IMR-90 (cell line): ENCODE data around the gene SLC38A11. TPM values are rescaled to one million over a fixed set of nuclear protein-coding genes. Genes with fewer than 3 reads are reported as not detected.
A peak's percentile ranks its signal among the peaks of the same experiment; 100 is the strongest.
"Not testable (repeated sequence)": the region's sequence is repeated elsewhere in the genome, so short reads cannot be mapped to it uniquely, and the experiment has no call there.

ENCODE experiments used
- ATAC-seq: fragments of 200-7000 bp; cut with Tn5 transposase; 2 replicates; pipeline ENCODE4 v1.9.1; 2020; ENCODE audit warnings: low read depth, mild to moderate bottlenecking, moderate library complexity
- BruUV-seq: library from RNA; stranded (reverse); fragments of 400-500 nt; replicated peaks from 2 replicates; lab custom pipeline; 2021; lab: Mats Ljungman, UMichigan
- CTCF ChIA-PET: fragments of 300-600 bp; formaldehyde crosslinking; extraction: SDS; loops from one replicate; lab custom pipeline; 2021; ENCODE audit warnings: antibody characterized with exemption; lab: Yijun Ruan, JAX
- POLR2A ChIA-PET: fragments of 300-600 bp; sonication (Branson Sonifier 250); formaldehyde crosslinking; loops from one replicate; lab custom pipeline; 2022; ENCODE audit warnings: antibody characterized with exemption; ENCODE audit not compliant: unreplicated experiment; lab: Charles Lee
- DNase-seq: peaks from one replicate; pipeline ENCODE4 v3.0.0; 2013
- H2AFZ ChIP-seq: replicated peaks from 2 replicates; pipeline ENCODE3; 2013; ENCODE audit warnings: low read length, mild to moderate bottlenecking; ENCODE audit not compliant: poor library complexity
- H2AK5ac ChIP-seq: 2 replicates; pipeline ENCODE4 v1.6.1; 2013; ENCODE audit warnings: low read depth, low read length, inconsistent platforms
- H2AK9ac ChIP-seq: replicated peaks from 2 replicates; pipeline ENCODE3; 2013; ENCODE audit warnings: mild to moderate bottlenecking, low read depth, low read length, moderate library complexity; ENCODE audit not compliant: poor library complexity
- H2BK120ac ChIP-seq: 2 replicates; pipeline ENCODE4 v1.6.1; 2013; ENCODE audit warnings: low read depth, low read length, inconsistent platforms
- H2BK15ac ChIP-seq: 3 replicates; pipeline ENCODE4 v1.6.1; 2013; ENCODE audit warnings: low read depth, low read length, inconsistent platforms
- H2BK20ac ChIP-seq: 2 replicates; pipeline ENCODE4 v1.6.1; 2013; ENCODE audit warnings: low read depth, mild to moderate bottlenecking, inconsistent platforms, low read length, moderate library complexity
- H2BK5ac ChIP-seq: 2 replicates; pipeline ENCODE4 v1.6.1; 2013; ENCODE audit warnings: mild to moderate bottlenecking, low read depth, low read length, inconsistent platforms; ENCODE audit not compliant: poor library complexity, severe bottlenecking
- H3K14ac ChIP-seq: replicated peaks from 2 replicates; pipeline ENCODE4 v1.6.1; 2013; ENCODE audit warnings: low read depth, low read length, inconsistent platforms
- H3K18ac ChIP-seq: 2 replicates; pipeline ENCODE4 v1.6.1; 2013; ENCODE audit warnings: low read depth, low read length, control low read depth
- H3K23ac ChIP-seq: 2 replicates; pipeline ENCODE4 v1.6.1; 2013; ENCODE audit warnings: low read depth, low read length, inconsistent platforms
- H3K27ac ChIP-seq: 2 replicates; pipeline ENCODE4 v1.5.1; 2013; ENCODE audit warnings: mild to moderate bottlenecking, control low read depth, low read length; ENCODE audit not compliant: insufficient read depth
- H3K27me3 ChIP-seq: 2 replicates; pipeline ENCODE4 v1.6.1; 2013; ENCODE audit warnings: low read length; ENCODE audit not compliant: control insufficient read depth, insufficient read depth
- H3K36me3 ChIP-seq: 2 replicates; pipeline ENCODE4 v1.6.1; 2013; ENCODE audit warnings: low read length, mixed read lengths; ENCODE audit not compliant: control insufficient read depth, insufficient read depth
- H3K4ac ChIP-seq: 2 replicates; pipeline ENCODE4 v1.6.1; 2013; ENCODE audit warnings: low read depth, low read length, inconsistent platforms
- H3K4me1 ChIP-seq: 2 replicates; pipeline ENCODE4 v1.6.1; 2013; ENCODE audit warnings: low read length, mixed read lengths; ENCODE audit not compliant: control insufficient read depth, insufficient read depth
- H3K4me2 ChIP-seq: 2 replicates; pipeline ENCODE4 v1.6.1; 2013; ENCODE audit warnings: low read depth, mild to moderate bottlenecking, control low read depth, low read length, moderate library complexity
- H3K4me3 ChIP-seq: 2 replicates; pipeline ENCODE4 v1.5.1; 2013; ENCODE audit warnings: low read depth, mild to moderate bottlenecking, control low read depth, low read length, moderate library complexity; ENCODE audit not compliant: insufficient read depth
- H3K56ac ChIP-seq: 2 replicates; pipeline ENCODE4 v1.6.1; 2013; ENCODE audit warnings: low read length, inconsistent platforms; ENCODE audit not compliant: insufficient read depth; ENCODE audit errors: extremely low read depth
- H3K79me1 ChIP-seq, 2 experiments: 2 replicates each; pipeline ENCODE4 v1.6.1; 2013; ENCODE audit warnings: low read length in 2 of 2, inconsistent platforms in 1 of 2, low read depth in 1 of 2
- H3K9ac ChIP-seq: 2 replicates; pipeline ENCODE4 v1.6.1; 2013; ENCODE audit warnings: low read depth, low read length, control low read depth
- H3K9me1 ChIP-seq: 2 replicates; pipeline ENCODE4 v1.6.1; 2013; ENCODE audit warnings: low read length, inconsistent platforms; ENCODE audit not compliant: insufficient read depth
- H3K9me3 ChIP-seq: 2 replicates; pipeline ENCODE4 v1.6.1; 2013; ENCODE audit warnings: low read length; ENCODE audit not compliant: control insufficient read depth, insufficient read depth
- H4K20me1 ChIP-seq: 2 replicates; pipeline ENCODE4 v1.6.1; 2013; ENCODE audit warnings: low read length, inconsistent platforms; ENCODE audit not compliant: insufficient read depth
- H4K5ac ChIP-seq: 2 replicates; pipeline ENCODE4 v1.6.1; 2013; ENCODE audit warnings: mild to moderate bottlenecking, low read depth, low read length, control low read depth
- H4K8ac ChIP-seq, 2 experiments: 2 replicates each; pipeline ENCODE4 v1.6.1; 2013; ENCODE audit warnings: low read depth in 2 of 2, low read length in 2 of 2, control low read depth in 1 of 2, inconsistent platforms in 1 of 2
- H4K91ac ChIP-seq: 2 replicates; pipeline ENCODE4 v1.6.1; 2013; ENCODE audit warnings: low read depth, low read length, inconsistent platforms; ENCODE audit not compliant: insufficient read depth
- NFE2L2 ChIP-seq: fragments of 150-350 bp; IDR thresholded peaks from 2 replicates; pipeline ENCODE4 v1.6.1; 2016; ENCODE audit warnings: low read depth, mild to moderate bottlenecking, low read length
- WGBS, 2 experiments: methylation state at CpG; one replicate each; pipeline versions ENCODE4 v1.1.5 to v1.1.7; 2013; ENCODE audit warnings: missing lambda C conversion rate in 2 of 2; ENCODE audit not compliant: insufficient read length in 1 of 2; ENCODE audit errors: extremely low coverage in 2 of 2; 5-methylcytosine and 5-hydroxymethylcytosine counted together
- dilution Hi-C: fragments of 300-500 bp; cut with HindIII; formaldehyde crosslinking; loops from one replicate; pipeline ENCODE4 v1.14.3; 2018; ENCODE audit warnings: low sequenced_read_pairs; ENCODE audit not compliant: unreplicated experiment
- in situ Hi-C: fragments of 300-500 bp; cut with MboI; formaldehyde crosslinking; loops from 3 replicates; pipeline ENCODE4 v1.14.3; 2019; ENCODE audit warnings: low sequenced_read_pairs, inconsistent platforms, mixed read lengths
- intact Hi-C: fragments of 100-400 bp; cut with micrococcal nuclease; formaldehyde crosslinking; loops from 2 replicates; pipeline ENCODE4 v1.10.0; 2022
- polyA plus RNA-seq, 3 experiments: library from polyadenylated mRNA; depleted of rRNA; stranded (reverse); fragments of >200 nt; gene quantifications; 2 replicates each; pipeline ENCODE4 v1.2.3, GENCODE V29; 2012; ENCODE audit warnings: low replicate concordance in 1 of 3
- total RNA-seq: library from RNA; depleted of rRNA; stranded (reverse); fragments of >200 nt; gene quantifications from 2 replicates; pipeline ENCODE4 v1.2.3, GENCODE V29; 2012
- TF ChIP-seq, protein P1 (sequence below): fragments of 150-350 bp; IDR thresholded peaks from 2 replicates; pipeline ENCODE4 v1.6.1; 2017; ENCODE audit warnings: mild to moderate bottlenecking, antibody characterized with exemption, low read length, low read depth

Gene SLC38A11
- total and polyA plus RNA-seq, 2 of the 4 experiments (the other 2 are of a cell fraction): 0.18 to 0.21 TPM

DNA sequence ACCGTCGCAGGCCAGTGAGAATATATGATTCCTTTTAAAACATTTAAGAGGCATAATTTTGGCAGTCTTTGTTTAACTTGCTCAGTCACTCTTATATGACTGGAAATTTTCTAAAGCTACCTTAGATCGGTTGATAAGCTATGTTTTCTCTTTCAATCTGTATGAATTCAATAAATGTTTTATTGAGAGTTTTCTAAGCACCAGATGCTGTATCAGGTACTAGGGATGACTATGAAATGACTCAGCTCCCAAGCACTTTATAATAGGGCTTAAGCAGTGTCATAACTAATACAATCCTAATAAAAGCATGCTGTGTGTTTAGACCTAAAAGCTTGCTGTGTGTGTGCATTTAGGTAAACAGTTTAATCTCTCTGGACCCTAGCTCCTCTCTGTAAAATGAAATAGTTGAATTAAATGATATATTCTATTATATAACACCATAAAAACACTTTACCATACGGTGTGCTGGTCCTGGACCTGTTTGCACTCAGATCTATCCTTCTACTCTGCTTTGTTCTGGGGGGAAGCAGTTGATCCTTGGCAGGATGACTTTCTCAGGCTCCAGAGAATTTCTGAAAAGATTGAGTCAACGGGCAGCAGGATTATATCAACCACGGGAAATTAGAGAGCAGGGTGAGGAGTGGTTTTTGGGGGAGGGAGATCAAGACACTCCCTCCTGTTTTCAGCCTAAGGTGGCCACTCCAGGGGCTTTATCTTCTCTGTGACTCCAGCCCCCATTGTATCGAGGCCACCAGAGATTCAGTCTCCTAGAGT, 26.1 kb upstream of the SLC38A11 start (continued):
- TF ChIP-seq, protein P1, sequence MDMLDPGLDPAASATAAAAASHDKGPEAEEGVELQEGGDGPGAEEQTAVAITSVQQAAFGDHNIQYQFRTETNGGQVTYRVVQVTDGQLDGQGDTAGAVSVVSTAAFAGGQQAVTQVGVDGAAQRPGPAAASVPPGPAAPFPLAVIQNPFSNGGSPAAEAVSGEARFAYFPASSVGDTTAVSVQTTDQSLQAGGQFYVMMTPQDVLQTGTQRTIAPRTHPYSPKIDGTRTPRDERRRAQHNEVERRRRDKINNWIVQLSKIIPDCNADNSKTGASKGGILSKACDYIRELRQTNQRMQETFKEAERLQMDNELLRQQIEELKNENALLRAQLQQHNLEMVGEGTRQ: no peak
- no peak for TF ChIP-seq NFE2L2

DNA sequence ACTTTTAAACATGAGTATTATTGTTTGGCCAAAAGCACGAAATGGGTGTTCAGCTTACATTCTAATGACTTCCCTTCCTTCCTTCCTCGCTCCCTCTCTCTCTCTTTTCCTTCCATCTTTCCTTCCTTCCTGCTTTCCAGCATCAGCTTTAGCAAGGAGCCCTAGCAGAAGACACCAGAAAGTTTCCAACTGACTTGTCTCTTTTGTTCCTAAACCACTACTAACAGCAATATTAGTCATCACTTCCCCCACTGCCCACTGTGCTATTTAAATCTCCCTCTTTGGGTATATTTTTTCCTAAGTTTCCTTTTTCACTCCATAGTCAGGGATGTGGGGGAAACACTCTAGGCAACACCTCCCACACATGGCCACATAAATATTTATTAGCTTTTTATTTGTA, 25.4 kb upstream of the SLC38A11 start:
- H2AK5ac ChIP-seq, H3K56ac ChIP-seq, DNase-seq, H3K23ac ChIP-seq, H3K4me1 ChIP-seq, intact Hi-C loops, H3K79me1 ChIP-seq, in situ Hi-C loops, H4K20me1 ChIP-seq, dilution Hi-C loops, H3K36me3 ChIP-seq, H3K4me3 ChIP-seq, H3K9ac ChIP-seq, H3K9me3 ChIP-seq, H3K27ac ChIP-seq, H3K4ac ChIP-seq, H2AK9ac ChIP-seq, H2AFZ ChIP-seq, H3K9me1 ChIP-seq, H3K27me3 ChIP-seq, POLR2A ChIA-PET, BruUV-seq: not testable (repeated sequence)
- Histone ChIP-seq H2BK120ac (peak overlapping the region; percentile 88), H2BK5ac (peak overlapping the region; percentile 75), H4K91ac (peak overlapping the region; percentile 77), H3K4me2 (peak overlapping the region; percentile 29; the same call in 1 of the 2 replicates), H3K18ac (peak overlapping the region; percentile 86; the same call in 1 of the 2 replicates), H4K5ac (peak overlapping the region; percentile 80; the same call in 1 of the 2 replicates), H2BK15ac (peak overlapping the region; percentile 42; the same call in 2 of the 3 replicates), H2BK20ac (peak overlapping the region; percentile 77; the same call in 1 of the 2 replicates), H4K8ac (peak overlapping the region; percentile 20 to 58; a peak in 2 of 4 replicates), H3K14ac (0 out of 2 replicates have a peak overlapping the region, but pooled peaks have one; percentile 24)
- 100% methylated on average over 1 of the region's 2 CpGs; no CpG with 5 or more reads in 1 of the 2 experiments for WGBS, 2 experiments
- peak; percentile 40 for ATAC-seq
- CTCF ChIA-PET: interaction anchor here (1.1 kb wide), 1 partner anchor 13 kb away, joined by 3 read pairs; no protein-coding TSS in a partner anchor
